NCI-H345 treated with DMSO at 0.1 percent for 48 hours (cell line): ENCODE measurements around the gene ZNF793.

Experiments
- DNase-seq: peaks from one replicate; lab custom pipeline; 2025; ENCODE audit not compliant: unreplicated experiment; lab: John Stamatoyannopoulos, UW

ZNF793 gene

DNA sequence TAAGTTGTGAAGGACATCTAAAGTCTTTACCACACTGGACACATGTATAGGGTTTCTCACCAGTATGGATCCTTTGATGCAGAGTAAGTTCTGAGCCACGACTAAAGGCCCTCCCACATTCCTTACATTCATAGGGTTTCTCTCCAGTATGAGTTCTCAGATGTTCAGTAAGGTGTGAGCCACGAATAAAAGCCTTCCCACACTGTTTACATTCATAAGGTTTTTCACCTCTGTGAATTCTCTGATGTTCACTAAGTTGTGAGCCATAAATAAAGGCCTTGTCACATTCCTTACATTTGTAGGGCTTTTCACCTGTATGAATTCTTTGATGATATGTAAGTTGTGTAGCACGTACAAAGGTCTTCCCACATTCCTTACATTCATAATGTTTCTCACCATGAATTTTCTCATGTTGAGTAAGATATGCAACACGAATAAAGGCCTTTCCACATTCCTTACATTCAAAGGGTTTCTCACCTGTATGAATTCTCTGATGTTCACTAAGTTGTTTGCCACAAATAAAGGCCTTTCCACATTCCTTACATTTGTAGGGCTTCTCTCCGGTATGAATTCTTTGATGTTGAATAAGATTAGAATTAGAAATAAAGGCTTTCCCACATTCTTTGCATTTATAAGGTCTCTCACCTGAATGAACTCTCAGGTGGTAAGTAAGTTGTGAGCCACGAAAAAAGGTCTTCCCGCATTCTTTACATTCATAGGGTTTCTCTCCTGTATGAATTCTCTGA is 58.1 kb downstream of the ZNF793 start:
- no peak for DNase-seq

DNA sequence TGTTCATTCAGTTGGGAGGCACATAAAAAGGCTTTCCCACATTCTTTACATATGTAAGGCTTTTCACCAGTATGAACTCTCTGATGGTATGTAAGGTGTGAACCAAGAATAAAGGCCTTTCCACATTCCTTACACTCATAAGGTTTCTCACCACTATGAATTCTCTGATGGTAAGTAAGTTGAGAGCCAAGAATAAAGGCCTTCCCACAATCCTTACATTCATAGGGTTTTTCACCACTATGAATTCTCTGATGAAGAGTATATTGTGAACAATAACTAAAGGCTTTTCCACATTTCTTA is 58.6 kb downstream of the ZNF793 start:
- DNase-seq, result no peak

DNA sequence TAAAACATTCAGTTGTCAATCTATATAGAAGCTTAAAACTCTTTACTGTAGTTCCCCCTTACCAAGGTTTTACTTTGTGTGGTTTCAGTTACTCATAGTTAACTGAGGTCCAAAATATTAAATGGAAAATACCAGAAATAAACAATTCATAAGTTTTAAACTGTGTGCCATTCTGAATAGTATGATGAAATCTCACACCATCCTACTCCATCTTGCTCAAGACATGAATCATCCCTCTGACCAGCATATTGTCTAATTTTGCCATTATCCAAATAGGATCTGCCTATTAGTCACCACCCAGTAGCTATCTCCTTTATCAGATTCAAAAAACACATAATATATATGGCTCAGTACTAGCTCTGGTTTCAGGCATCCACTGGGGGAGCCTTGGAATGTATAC is 65.5 kb downstream of the ZNF793 start:
- DNase-seq, result no peak

DNA sequence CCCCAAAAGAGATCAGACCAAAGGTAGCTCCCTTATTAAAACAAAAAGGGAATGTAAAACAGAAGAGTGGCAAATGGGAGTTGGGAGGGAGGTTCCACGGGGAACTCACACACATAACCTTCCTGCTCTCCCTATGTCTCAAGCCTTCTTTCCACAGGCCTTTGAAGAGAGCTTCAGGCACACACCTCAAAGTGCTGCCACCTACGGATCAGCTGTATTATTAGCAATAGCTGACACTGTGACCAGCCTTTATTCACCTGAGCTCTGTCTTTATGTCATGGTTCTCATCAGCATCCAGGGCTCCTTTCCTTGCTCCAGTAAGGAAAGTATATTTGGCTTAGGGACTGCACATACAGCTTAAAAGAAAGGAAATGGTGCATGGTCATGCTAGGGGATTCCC is 76.6 kb downstream of the ZNF793 start:
- DNase-seq, result no peak
